ENCODE measurements around the gene MRPL2.

Gene MRPL2

GRCh38 chr6:43059168-43060033 lies at the start of gene MRPL2, which contains the start of gene KLC4:
MRPL2 (minus strand) TSS chr6:43059434; CDS start chr6:43059381, 53 bp downstream.
KLC4 (plus strand) TSS chr6:43059631; CDS start chr6:43061336, 1,705 bp downstream.
- Histone ChIP-seq H3K36me3 (replicated peaks) (peaks cover 28% of the 10 kb centered on the region), H3K4me3 (peak within 1 kb of the TSS; percentile 93), H3K4me1 (peaks cover 6% of the 10 kb centered on the region; the same call in 1 of the 2 replicates), H3K27me3 (ENCODE audit: low read depth) (no peaks in the 10 kb centered on the region), H3K9me3 (no peaks in the 10 kb centered on the region)
- DNase-seq (ENCODE audit: low spot score in 2 of 2): peak; percentile 98
- in situ Hi-C loops (cut with MboI; ENCODE audit: low sequenced_read_pairs): no loop called here

GRCh38 chr6:43107344-43108062 lies 48.3 kb upstream of the MRPL2 start:
- Histone ChIP-seq H3K9me3 (no peaks in the 10 kb centered on the region), H3K4me1 (no peaks in the 10 kb centered on the region), H3K27me3 (ENCODE audit: low read depth) (no peaks in the 10 kb centered on the region), H3K4me3 (no peak overlapping the region), H3K36me3 (replicated peaks) (no peaks in the 10 kb centered on the region)
- in situ Hi-C loops (cut with MboI; ENCODE audit: low sequenced_read_pairs): no loop called here
- DNase-seq (ENCODE audit: low spot score in 2 of 2): no peak

- H3K4me1 ChIP-seq: no peaks in the 10 kb centered on the region
- H3K36me3 ChIP-seq (replicated peaks): no peaks in the 10 kb centered on the region
- no peaks in the 10 kb centered on the region for H3K9me3 ChIP-seq
- H3K27me3 ChIP-seq (ENCODE audit: low read depth): no peaks in the 10 kb centered on the region
- no peak for DNase-seq (ENCODE audit: low spot score in 2 of 2)
- no peak overlapping the region for H3K4me3 ChIP-seq
- in situ Hi-C loops (cut with MboI; ENCODE audit: low sequenced_read_pairs): no loop called here
Observed at GRCh38 chr6:43105538-43106222, 46.4 kb upstream of the MRPL2 start.

GRCh38 chr6:43103253-43103876 lies 44.1 kb upstream of the MRPL2 start:
- DNase-seq (ENCODE audit: low spot score in 2 of 2): no peak
- Histone ChIP-seq H3K4me1 (no peaks in the 10 kb centered on the region), H3K27me3 (ENCODE audit: low read depth) (no peaks in the 10 kb centered on the region), H3K9me3 (no peaks in the 10 kb centered on the region), H3K4me3 (no peak overlapping the region), H3K36me3 (replicated peaks) (no peaks in the 10 kb centered on the region)
- in situ Hi-C loops (cut with MboI; ENCODE audit: low sequenced_read_pairs): no loop called here

GRCh38 chr6:43101497-43101896 lies 42.3 kb upstream of the MRPL2 start:
- in situ Hi-C loops (cut with MboI; ENCODE audit: low sequenced_read_pairs): no loop called here

GRCh38 chr6:43097502-43097901 lies 38.3 kb upstream of the MRPL2 start:
- Histone ChIP-seq H3K36me3 (replicated peaks) (no peaks in the 10 kb centered on the region), H3K9me3 (no peaks in the 10 kb centered on the region), H3K4me3 (no peak overlapping the region), H3K27me3 (ENCODE audit: low read depth) (no peaks in the 10 kb centered on the region), H3K4me1 (peaks cover 27% of the 10 kb centered on the region)
- DNase-seq (ENCODE audit: low spot score in 2 of 2): no peak
- in situ Hi-C loops (cut with MboI; ENCODE audit: low sequenced_read_pairs): no loop called here

More at GRCh38 chr6:43101497-43101896, 42.3 kb upstream of the MRPL2 start:
- H3K36me3 ChIP-seq (replicated peaks): no peaks in the 10 kb centered on the region
- H3K4me3 ChIP-seq: no peak overlapping the region
- DNase-seq (ENCODE audit: low spot score in 2 of 2): no peak
- H3K9me3 ChIP-seq: no peaks in the 10 kb centered on the region
- peaks cover 6% of the 10 kb centered on the region for H3K4me1 ChIP-seq
- H3K27me3 ChIP-seq (ENCODE audit: low read depth): no peaks in the 10 kb centered on the region

GRCh38 chr6:43097098-43097489 lies 37.9 kb upstream of the MRPL2 start:
- Histone ChIP-seq H3K36me3 (replicated peaks) (no peaks in the 10 kb centered on the region), H3K4me3 (no peak overlapping the region), H3K4me1 (peaks cover 28% of the 10 kb centered on the region), H3K9me3 (no peaks in the 10 kb centered on the region), H3K27me3 (ENCODE audit: low read depth) (no peaks in the 10 kb centered on the region)
- in situ Hi-C loops (cut with MboI; ENCODE audit: low sequenced_read_pairs): no loop called here
- no peak for DNase-seq (ENCODE audit: low spot score in 2 of 2)

- H3K9me3 ChIP-seq: no peaks in the 10 kb centered on the region
- H3K4me3 ChIP-seq: no peak overlapping the region
- H3K27me3 ChIP-seq (ENCODE audit: low read depth): no peaks in the 10 kb centered on the region
- in situ Hi-C loops (cut with MboI; ENCODE audit: low sequenced_read_pairs): no loop called here
- H3K36me3 ChIP-seq (replicated peaks): no peaks in the 10 kb centered on the region
- peaks cover 28% of the 10 kb centered on the region for H3K4me1 ChIP-seq
- DNase-seq (ENCODE audit: low spot score in 2 of 2): peak; percentile 50 to 65
Observed at GRCh38 chr6:43096451-43097097, 37.3 kb upstream of the MRPL2 start.

- peaks cover 28% of the 10 kb centered on the region for H3K4me1 ChIP-seq
- no peak overlapping the region for H3K4me3 ChIP-seq
- no peak for DNase-seq (ENCODE audit: low spot score in 2 of 2)
- H3K36me3 ChIP-seq (replicated peaks): no peaks in the 10 kb centered on the region
- in situ Hi-C loops (cut with MboI; ENCODE audit: low sequenced_read_pairs): no loop called here
- H3K27me3 ChIP-seq (ENCODE audit: low read depth): no peaks in the 10 kb centered on the region
- H3K9me3 ChIP-seq: no peaks in the 10 kb centered on the region
Observed at GRCh38 chr6:43095939-43096338, 36.7 kb upstream of the MRPL2 start.

- peaks cover 28% of the 10 kb centered on the region for H3K4me1 ChIP-seq
- in situ Hi-C loops (cut with MboI; ENCODE audit: low sequenced_read_pairs): no loop called here
- no peaks in the 10 kb centered on the region for H3K9me3 ChIP-seq
- DNase-seq (ENCODE audit: low spot score in 2 of 2): peak; percentile 67
- no peaks in the 10 kb centered on the region for H3K36me3 ChIP-seq (replicated peaks)
- no peaks in the 10 kb centered on the region for H3K27me3 ChIP-seq (ENCODE audit: low read depth)
- peak overlapping the region; percentile 12 for H3K4me3 ChIP-seq
Observed at GRCh38 chr6:43093436-43094289, 34.4 kb upstream of the MRPL2 start.

GRCh38 chr6:43092635-43093034 lies 33.4 kb upstream of the MRPL2 start:
- H3K4me1 ChIP-seq: peaks cover 28% of the 10 kb centered on the region
- no peak for DNase-seq (ENCODE audit: low spot score in 2 of 2)
- H3K27me3 ChIP-seq (ENCODE audit: low read depth): no peaks in the 10 kb centered on the region
- no peaks in the 10 kb centered on the region for H3K9me3 ChIP-seq
- no peaks in the 10 kb centered on the region for H3K36me3 ChIP-seq (replicated peaks)
- no peak overlapping the region for H3K4me3 ChIP-seq
- in situ Hi-C loops (cut with MboI; ENCODE audit: low sequenced_read_pairs): no loop called here

- Histone ChIP-seq H3K9me3 (no peaks in the 10 kb centered on the region), H3K4me1 (peaks cover 22% of the 10 kb centered on the region), H3K36me3 (replicated peaks) (no peaks in the 10 kb centered on the region), H3K27me3 (ENCODE audit: low read depth) (no peaks in the 10 kb centered on the region), H3K4me3 (no peak overlapping the region)
- no peak for DNase-seq (ENCODE audit: low spot score in 2 of 2)
- in situ Hi-C loops (cut with MboI; ENCODE audit: low sequenced_read_pairs): no loop called here
Observed at GRCh38 chr6:43091436-43091991, 32.3 kb upstream of the MRPL2 start.
